Measurements from ENCODE around the gene TTL.

- no peak for TF ChIP-seq CTCF (conservative IDR thresholded peaks at IDR 0.05 in 1 of 2, IDR thresholded peaks at IDR 0.05 in 1 of 2; ENCODE audit: extremely low read depth in 1 of 2, insufficient read depth in 1 of 2, low read depth in 1 of 2, low read length in 2 of 2)
- no peak for TF ChIP-seq EZH2 (IDR thresholded peaks at IDR 0.05; ENCODE audit: borderline replicate concordance, low read length)
These were observed 34.8 kb downstream of the TTL start for GRCh38 chr2:112516801-112517200.
